GM18520 (cell line): Measurements from ENCODE around the gene MIB2.
"Not testable (repeated sequence)": the region's sequence is repeated elsewhere in the genome, so short reads cannot be mapped to it uniquely, and the experiment has no call there.

Source experiments
- ATAC-seq: cut with Tn5 transposase; IDR thresholded peaks from one replicate; pipeline ENCODE4 v1.9.1; 2021; ENCODE audit not compliant: unreplicated experiment

MIB2 gene

GRCh38 chr1:1646326-1646725 is 31.0 kb downstream of the MIB2 start:
- not testable (repeated sequence) for ATAC-seq

GRCh38 chr1:1647567-1648241 is 32.4 kb downstream of the MIB2 start:
- ATAC-seq = not testable (repeated sequence)

- ATAC-seq = not testable (repeated sequence)
These were observed 33.0 kb downstream of the MIB2 start for GRCh38 chr1:1648265-1648664.

GRCh38 chr1:1658583-1659549 is 43.6 kb downstream of the MIB2 start, which contains the start of gene CDK11B:
Gene CDK11B (minus strand): TSS chr1:1659004. CDS start chr1:1657485, 1,519 bp downstream.
- peak; percentile 82 for ATAC-seq

- ATAC-seq = not testable (repeated sequence)
These were observed 47.1 kb downstream of the MIB2 start for GRCh38 chr1:1662392-1662791.

- ATAC-seq = not testable (repeated sequence)
These were observed 47.7 kb downstream of the MIB2 start for GRCh38 chr1:1662830-1663560.

GRCh38 chr1:1664318-1664717 is 49.0 kb downstream of the MIB2 start:
- not testable (repeated sequence) for ATAC-seq

- no peak for ATAC-seq
These were observed 49.9 kb downstream of the MIB2 start for GRCh38 chr1:1664941-1665814.

- no peak for ATAC-seq
These were observed 50.5 kb downstream of the MIB2 start for GRCh38 chr1:1665815-1666251.

GRCh38 chr1:1666526-1666925 is 51.2 kb downstream of the MIB2 start:
- no peak for ATAC-seq

- no peak for ATAC-seq
These were observed 54.5 kb downstream of the MIB2 start for GRCh38 chr1:1669468-1670440.

GRCh38 chr1:1670866-1671265 is 55.6 kb downstream of the MIB2 start:
- no peak for ATAC-seq

GRCh38 chr1:1671365-1672119 is 56.2 kb downstream of the MIB2 start:
- ATAC-seq = no peak

GRCh38 chr1:1672181-1672965 is 57.1 kb downstream of the MIB2 start:
- no peak for ATAC-seq

GRCh38 chr1:1674806-1675205 is 59.5 kb downstream of the MIB2 start:
- ATAC-seq = not testable (repeated sequence)

- ATAC-seq = not testable (repeated sequence)
These were observed 59.9 kb downstream of the MIB2 start for GRCh38 chr1:1675218-1675617.

GRCh38 chr1:1676087-1676486 is 60.8 kb downstream of the MIB2 start:
- ATAC-seq = not testable (repeated sequence)
